AG10803 (cell line): ENCODE results near the gene ACP3.
A peak's percentile ranks its signal among the peaks of the same experiment; 100 is the strongest.

ENCODE experiments used
- DNase-seq: peaks from one replicate; pipeline ENCODE4 v3.0.0; 2010; ENCODE audit warnings: low read depth
- H3K4me3 ChIP-seq: 2 replicates; pipeline ENCODE4 v1.5.1; 2011; ENCODE audit warnings: mild to moderate bottlenecking, low read length, control low read depth
- CTCF ChIP-seq: conservative IDR thresholded peaks from 2 replicates; pipeline ENCODE4 v1.5.1; 2011; ENCODE audit warnings: mild to moderate bottlenecking, low read length, control low read depth, inconsistent platforms

ACP3 gene

GRCh38 chr3:132342183-132342582, 25.0 kb downstream of the ACP3 start:
- no peak overlapping the region for H3K4me3 ChIP-seq
- DNase-seq = no peak
- TF ChIP-seq CTCF = no peak

GRCh38 chr3:132342610-132343009, 25.4 kb downstream of the ACP3 start:
- no peak overlapping the region for H3K4me3 ChIP-seq
- DNase-seq = no peak
- TF ChIP-seq CTCF = no peak

- TF ChIP-seq CTCF = peak; percentile 96
- H3K4me3 ChIP-seq = no peak overlapping the region
- DNase-seq = peak; percentile 52
Measured at GRCh38 chr3:132343018-132343612, 25.9 kb downstream of the ACP3 start.

GRCh38 chr3:132344666-132345280, 27.6 kb downstream of the ACP3 start:
- TF ChIP-seq CTCF = no peak
- DNase-seq = peak; percentile 14
- no peak overlapping the region for H3K4me3 ChIP-seq

GRCh38 chr3:132346841-132347736, 29.9 kb downstream of the ACP3 start:
- no peak for TF ChIP-seq CTCF
- peak; percentile 77 for DNase-seq

GRCh38 chr3:132347811-132348210, 30.6 kb downstream of the ACP3 start:
- no peak overlapping the region for H3K4me3 ChIP-seq
- no peak for TF ChIP-seq CTCF
- DNase-seq = no peak

More at GRCh38 chr3:132346841-132347736, 29.9 kb downstream of the ACP3 start:
- H3K4me3 ChIP-seq = no peak overlapping the region
